HEK293 (cell line): ENCODE measurements around the gene ADAMTSL5.
A peak's percentile ranks its signal among the peaks of the same experiment; 100 is the strongest.

Source experiments
- CTCF ChIA-PET: fragments of 350-600 bp; formaldehyde crosslinking; extraction: SDS; loops from one replicate; lab custom pipeline; 2021; ENCODE audit warnings: antibody characterized with exemption; lab: Yijun Ruan, JAX
- POLR2A ChIA-PET: fragments of 300-600 bp; formaldehyde crosslinking; extraction: SDS; loops from one replicate; lab custom pipeline; 2020; ENCODE audit warnings: antibody characterized with exemption, inconsistent platforms; lab: Yijun Ruan, JAX
- H3K27ac ChIP-seq: fragments of 200-500 bp; sonication (Bioruptor generic); 2 replicates; pipeline ENCODE4 v1.5.1; 2014; ENCODE audit warnings: low read depth, low read length, control low read depth, inconsistent platforms; ENCODE audit errors: extremely low read depth
- H3K36me3 ChIP-seq, 2 experiments: fragments of 200-500 bp in 1 of 2; sonication (Bioruptor generic) in 1 of 2; 1 replicate in 1 of 2; 2 replicates in 1 of 2; pipeline ENCODE4 v1.5.1; 2014 to 2017; ENCODE audit warnings: inconsistent platforms in 2 of 2, low read length in 2 of 2; ENCODE audit not compliant: control insufficient read depth in 2 of 2, insufficient read depth in 1 of 2
- H3K4me1 ChIP-seq: fragments of 200-500 bp; sonication (Bioruptor generic); 2 replicates; pipeline ENCODE4 v1.5.1; 2014; ENCODE audit warnings: mild to moderate bottlenecking, low read length, inconsistent platforms; ENCODE audit not compliant: control insufficient read depth, insufficient read depth
- H3K4me3 ChIP-seq: 2 replicates; pipeline ENCODE4 v1.5.1; 2011; ENCODE audit warnings: low read depth, mild to moderate bottlenecking, control low read depth, low read length, moderate library complexity
- H3K9me3 ChIP-seq: fragments of 200-500 bp; sonication (Bioruptor generic); 2 replicates; pipeline ENCODE4 v1.5.1; 2014; ENCODE audit warnings: low read depth, low read length, inconsistent platforms; ENCODE audit not compliant: control insufficient read depth, insufficient read depth
- BCL11A ChIP-seq: fragments of 450-650 bp; formaldehyde crosslinking; IDR thresholded peaks from 2 replicates; pipeline ENCODE4 v1.5.1; 2016; ENCODE audit warnings: low read depth, missing biosample characterization, missing genetic modification characterization
- BCL11B ChIP-seq: fragments of 450-650 bp; formaldehyde crosslinking; IDR thresholded peaks from 2 replicates; pipeline ENCODE4 v1.5.1; 2016; ENCODE audit warnings: low read depth, missing biosample characterization, missing genetic modification characterization
- HIC1 ChIP-seq: fragments of 450-650 bp; formaldehyde crosslinking; IDR thresholded peaks from 2 replicates; pipeline ENCODE4 v1.5.1; 2016; ENCODE audit warnings: missing biosample characterization, missing genetic modification characterization
- KLF17 ChIP-seq: fragments of 450-650 bp; formaldehyde crosslinking; IDR thresholded peaks from 2 replicates; pipeline ENCODE4 v1.5.1; 2016; ENCODE audit warnings: missing biosample characterization, missing genetic modification characterization
- SALL2 ChIP-seq: fragments of 450-650 bp; formaldehyde crosslinking; IDR thresholded peaks from 2 replicates; pipeline ENCODE4 v1.5.0; 2017; ENCODE audit warnings: missing biosample characterization, mild to moderate bottlenecking, missing genetic modification characterization, borderline replicate concordance
- SP2 ChIP-seq: fragments of 450-650 bp; formaldehyde crosslinking; IDR thresholded peaks from 2 replicates; pipeline ENCODE4 v1.5.1; 2016; ENCODE audit warnings: missing biosample characterization, missing genetic modification characterization
- SP3 ChIP-seq: fragments of 450-650 bp; formaldehyde crosslinking; IDR thresholded peaks from 2 replicates; pipeline ENCODE4 v1.5.1; 2016; ENCODE audit warnings: missing biosample characterization, missing genetic modification characterization
- YY1 ChIP-seq: fragments of 450-650 bp; formaldehyde crosslinking; IDR thresholded peaks from 2 replicates; pipeline ENCODE4 v1.5.1; 2018; ENCODE audit warnings: missing biosample characterization, missing genetic modification characterization
- ZBTB20 ChIP-seq: fragments of 450-650 bp; formaldehyde crosslinking; IDR thresholded peaks from 2 replicates; pipeline ENCODE4 v1.5.1; 2016; ENCODE audit warnings: missing biosample characterization, missing genetic modification characterization
- ZBTB48 ChIP-seq: fragments of 450-650 bp; formaldehyde crosslinking; IDR thresholded peaks from 2 replicates; pipeline ENCODE4 v1.5.1; 2016; ENCODE audit warnings: missing biosample characterization, missing genetic modification characterization
- ZBTB6 ChIP-seq: fragments of 450-650 bp; formaldehyde crosslinking; IDR thresholded peaks from 2 replicates; pipeline ENCODE4 v1.5.1; 2017; ENCODE audit warnings: missing biosample characterization, missing genetic modification characterization
- ZEB2 ChIP-seq: fragments of 450-650 bp; formaldehyde crosslinking; IDR thresholded peaks from 2 replicates; pipeline ENCODE4 v1.5.1; 2016; ENCODE audit warnings: missing biosample characterization, missing genetic modification characterization
- ZNF10 ChIP-seq: fragments of 450-650 bp; formaldehyde crosslinking; IDR thresholded peaks from 2 replicates; pipeline ENCODE4 v1.5.1; 2017; ENCODE audit warnings: missing biosample characterization, missing genetic modification characterization
- ZNF133 ChIP-seq: fragments of 450-650 bp; formaldehyde crosslinking; IDR thresholded peaks from 2 replicates; pipeline ENCODE4 v1.5.1; 2016; ENCODE audit warnings: missing biosample characterization, missing genetic modification characterization
- ZNF138 ChIP-seq: fragments of 450-650 bp; formaldehyde crosslinking; IDR thresholded peaks from 2 replicates; pipeline ENCODE4 v1.5.1; 2016; ENCODE audit warnings: missing biosample characterization, missing genetic modification characterization, borderline replicate concordance
- ZNF169 ChIP-seq: fragments of 450-650 bp; formaldehyde crosslinking; IDR thresholded peaks from 2 replicates; pipeline ENCODE4 v1.5.1; 2016; ENCODE audit warnings: missing biosample characterization, missing genetic modification characterization
- ZNF175 ChIP-seq: fragments of 450-650 bp; formaldehyde crosslinking; IDR thresholded peaks from 2 replicates; pipeline ENCODE4 v1.5.1; 2016; ENCODE audit warnings: missing biosample characterization, missing genetic modification characterization
- ZNF202 ChIP-seq: fragments of 450-650 bp; formaldehyde crosslinking; IDR thresholded peaks from 2 replicates; pipeline ENCODE4 v1.5.1; 2016; ENCODE audit warnings: missing biosample characterization, missing genetic modification characterization, borderline replicate concordance
- ZNF239 ChIP-seq: fragments of 450-650 bp; formaldehyde crosslinking; IDR thresholded peaks from 2 replicates; pipeline ENCODE4 v1.5.1; 2016; ENCODE audit warnings: missing biosample characterization, missing genetic modification characterization
- ZNF24 ChIP-seq: fragments of 450-650 bp; formaldehyde crosslinking; IDR thresholded peaks from 2 replicates; pipeline ENCODE4 v1.5.1; 2016; ENCODE audit warnings: missing biosample characterization, missing genetic modification characterization
- ZNF248 ChIP-seq: fragments of 450-650 bp; formaldehyde crosslinking; IDR thresholded peaks from 2 replicates; pipeline ENCODE4 v1.5.1; 2017; ENCODE audit warnings: missing biosample characterization, missing genetic modification characterization
- ZNF324 ChIP-seq: fragments of 450-650 bp; formaldehyde crosslinking; IDR thresholded peaks from 2 replicates; pipeline ENCODE4 v1.5.1; 2016; ENCODE audit warnings: missing biosample characterization, missing genetic modification characterization
- ZNF37A ChIP-seq: fragments of 450-650 bp; IDR thresholded peaks from 2 replicates; pipeline ENCODE4 v1.5.1; 2018; ENCODE audit warnings: missing biosample characterization, missing genetic modification characterization
- ZNF548 ChIP-seq: fragments of 450-650 bp; formaldehyde crosslinking; IDR thresholded peaks from 2 replicates; pipeline ENCODE4 v1.5.1; 2016; ENCODE audit warnings: missing biosample characterization, missing genetic modification characterization
- ZNF571 ChIP-seq: fragments of 450-650 bp; formaldehyde crosslinking; IDR thresholded peaks from 2 replicates; pipeline ENCODE4 v1.5.0; 2017; ENCODE audit warnings: missing biosample characterization, missing genetic modification characterization
- ZNF600 ChIP-seq: fragments of 450-650 bp; formaldehyde crosslinking; IDR thresholded peaks from 2 replicates; pipeline ENCODE4 v1.5.1; 2016; ENCODE audit warnings: missing biosample characterization, missing genetic modification characterization
- ZNF610 ChIP-seq: fragments of 450-650 bp; formaldehyde crosslinking; IDR thresholded peaks from 2 replicates; pipeline ENCODE4 v1.5.1; 2016; ENCODE audit warnings: missing biosample characterization, missing genetic modification characterization, borderline replicate concordance
- ZNF626 ChIP-seq: fragments of 450-650 bp; sonication (Bioruptor Pico); formaldehyde crosslinking; IDR thresholded peaks from 2 replicates; pipeline ENCODE4 v1.5.1; 2018; ENCODE audit warnings: missing biosample characterization, missing genetic modification characterization, inconsistent platforms
- ZNF639 ChIP-seq: fragments of 450-650 bp; formaldehyde crosslinking; IDR thresholded peaks from 2 replicates; pipeline ENCODE4 v1.5.1; 2016; ENCODE audit warnings: missing biosample characterization, missing genetic modification characterization
- ZNF670 ChIP-seq: fragments of 450-650 bp; formaldehyde crosslinking; IDR thresholded peaks from 2 replicates; pipeline ENCODE4 v1.5.1; 2016; ENCODE audit warnings: missing biosample characterization, missing genetic modification characterization, low read depth
- ZNF776 ChIP-seq: fragments of 450-650 bp; formaldehyde crosslinking; IDR thresholded peaks from 2 replicates; pipeline ENCODE4 v1.5.0; 2017; ENCODE audit warnings: missing biosample characterization, missing genetic modification characterization, borderline replicate concordance

Gene ADAMTSL5

GRCh38 chr19:1471515-1472160 is 41.2 kb downstream of the ADAMTSL5 start (continued):
- TF ChIP-seq ZNF639 (tag by site-specific recombination) = no peak
- no peak for TF ChIP-seq ZNF133
- no peak for TF ChIP-seq ZNF202
- no peak for TF ChIP-seq ZNF626 (tag by site-specific recombination)
- TF ChIP-seq KLF17 (tag by site-specific recombination) = no peak
- TF ChIP-seq ZNF10 (tag by site-specific recombination) = peak; percentile 17; the same call in 1 of the 2 replicates
- no peak for TF ChIP-seq ZNF600 (tag by site-specific recombination)
- peak; percentile 25; the same call in 1 of the 2 replicates for TF ChIP-seq ZBTB6 (tag by site-specific recombination)
- TF ChIP-seq ZNF37A = no peak
- no peak for TF ChIP-seq ZNF324
- TF ChIP-seq, all 188 proteins: peak for 11

GRCh38 chr19:1471010-1471514 is 41.8 kb downstream of the ADAMTSL5 start:
- peaks cover 0 to 16% of the 10 kb centered on the region in 2 experiments; a peak in 2 of 3 replicates for H3K36me3 ChIP-seq
- no peak overlapping the region; the same call in 1 of the 2 replicates for H3K27ac ChIP-seq
- ChIA-PET CTCF (interaction anchor here (0.9 to 1.1 kb wide), 2 partner anchors 191 to 205 kb away, joined by 3 to 4 read pairs; no protein-coding TSS in a partner anchor), POLR2A (interaction anchor here (0.9 to 2.2 kb wide), 6 partner anchors 12 to 94 kb away, joined by 3 to 6 read pairs (median 4); no protein-coding TSS in a partner anchor)
- peaks cover 12% of the 10 kb centered on the region for H3K4me1 ChIP-seq
- peak overlapping the region; percentile 28 for H3K4me3 ChIP-seq
- H3K9me3 ChIP-seq = no peaks in the 10 kb centered on the region
- TF ChIP-seq ZNF138 (tag by site-specific recombination) = no peak
- no peak for TF ChIP-seq ZNF239
- no peak for TF ChIP-seq ZNF248
- TF ChIP-seq ZNF571 (tag by site-specific recombination) = no peak
- peak; percentile 47; the same call in 1 of the 2 replicates for TF ChIP-seq SP3
- no peak for TF ChIP-seq BCL11A (tag by site-specific recombination)
- no peak for TF ChIP-seq BCL11B (tag by site-specific recombination)
- no peak for TF ChIP-seq ZEB2 (tag by site-specific recombination)
- no peak for TF ChIP-seq ZNF169 (tag by site-specific recombination)
- TF ChIP-seq ZNF175 (tag by site-specific recombination) = no peak
- TF ChIP-seq HIC1 (tag by site-specific recombination) = no peak
- TF ChIP-seq ZBTB20 (tag by site-specific recombination) = peak; percentile 94
- TF ChIP-seq ZNF610 (tag by site-specific recombination) = no peak
- TF ChIP-seq SP2 = peak; percentile 1; the same call in 1 of the 2 replicates
- 0 out of 2 replicates have a peak, but pooled peaks have one; percentile 49 for TF ChIP-seq ZBTB48 (tag by site-specific recombination)
- no peak for TF ChIP-seq ZNF548 (tag by site-specific recombination)
- no peak for TF ChIP-seq YY1 (tag by site-specific recombination)
- TF ChIP-seq ZNF670 (tag by site-specific recombination) = no peak
- no peak for TF ChIP-seq SALL2 (tag by site-specific recombination)
- no peak for TF ChIP-seq ZNF776 (tag by site-specific recombination)
- TF ChIP-seq ZNF24 (tag by site-specific recombination) = 0 out of 2 replicates have a peak, but pooled peaks have one; percentile 34
